Right lobe of liver (tissue), 6 donors: Measurements from ENCODE around the gene SLC16A12. TPM values are rescaled to one million over a fixed set of nuclear protein-coding genes. Genes with fewer than 3 reads are reported as not detected.
"Not testable (repeated sequence)": the region's sequence is repeated elsewhere in the genome, so short reads cannot be mapped to it uniquely, and the experiment has no call there.

Experiments used
- ATAC-seq, 4 donors: fragments of 200-7000 bp; cut with Tn5 transposase; one replicate each; pipeline ENCODE4 v1.9.1; 2020; ENCODE audit warnings: mild to moderate bottlenecking in 4 of 4, moderate library complexity in 4 of 4
- DNase-seq, 3 donors: peaks; one replicate each; pipeline ENCODE4 v3.0.0-alpha.2; 2020
- H3K27ac ChIP-seq, 3 donors: fragments of 200-600 bp; one replicate each; pipeline ENCODE4 v1.8.0; 2022
- H3K27me3 ChIP-seq, 2 donors: fragments of 200-600 bp; one replicate each; pipeline ENCODE4 v1.8.0; 2022
- H3K36me3 ChIP-seq, 4 donors: fragments of 200-600 bp; sonication (generic) in 1 of 4; one replicate each; pipeline versions ENCODE4 v1.5.1 to v1.8.0; 2017 to 2022; ENCODE audit warnings: control low read depth in 1 of 4
- H3K4me1 ChIP-seq, 4 donors: fragments of 200-600 bp; sonication (generic) in 1 of 4; one replicate each; pipeline versions ENCODE4 v1.5.1 to v1.8.0; 2017 to 2022; ENCODE audit warnings: control low read depth in 1 of 4
- H3K4me3 ChIP-seq, 3 donors: fragments of 200-600 bp; one replicate each; pipeline ENCODE4 v1.8.0; 2022
- H3K9me3 ChIP-seq, 4 donors: fragments of 200-600 bp; sonication (generic) in 1 of 4; one replicate each; pipeline versions ENCODE4 v1.5.1 to v1.8.0; 2017 to 2022; ENCODE audit warnings: control low read depth in 1 of 4
- POLR2A ChIP-seq: fragments of 450-650 bp; IDR thresholded peaks from one replicate; pipeline ENCODE4 v1.6.1; 2017; ENCODE audit warnings: antibody characterized with exemption, mild to moderate bottlenecking
- WGBS: methylation state at CpG from one replicate; pipeline ENCODE4 v1.1.6; 2018; ENCODE audit warnings: low coverage, low lambda C conversion rate; ENCODE audit not compliant: insufficient coverage; ENCODE audit errors: missing lambda C conversion rate; 5-methylcytosine and 5-hydroxymethylcytosine counted together
- intact Hi-C, 2 donors: fragments of 100-400 bp; cut with DNase I; formaldehyde crosslinking; loops; one replicate each; pipeline versions ENCODE4 v1.11.2 to v1.14.1; 2022
- total RNA-seq, 6 experiments: library from RNA; depleted of rRNA in 2 of 6; stranded (reverse); fragments of >200 nt in 2 of 6; fragmentation: NEBNext Ultra II Directional in 3 of 6; extraction: Animal tissue kit (Norgen Biotek cat#: 25700) in 3 of 6; gene quantifications; one replicate each; pipeline versions ENCODE4 v1.1.0 to v1.2.4, GENCODE V29; 2016 to 2023
- TF ChIP-seq, protein P1 (sequence below), 4 donors: fragments of 200-600 bp in 3 of 4; fragments of 450-650 bp in 1 of 4; IDR thresholded peaks; one replicate each; pipeline versions ENCODE4 v1.5.1 to v1.8.0; 2016 to 2022; ENCODE audit warnings: antibody characterized with exemption in 4 of 4, mild to moderate bottlenecking in 2 of 4
- donor health status: DM: no; HTN: yes; CAD: no.
- donor health status: DM: no; HTN: no; CAD: no.
- donor health status: DM: no; HTN: no; CAD: no.
- donor health status: DM: no; HTN: yes; CAD: no.
- donor health status: DM: no; HTN: yes; CAD: no.

SLC16A12 gene
- total RNA-seq, 6 experiments from 2014 or later = 0.20 to 6.1 (median 0.80) TPM

GRCh38 chr10:89416465-89416864 is 118.9 kb downstream of the SLC16A12 start:
- H3K4me1 ChIP-seq = peaks cover 0 to 19% (median 9%) of the 10 kb centered on the region in 4 donors
- no peaks in the 10 kb centered on the region for H3K36me3 ChIP-seq
- no peaks in the 10 kb centered on the region for H3K27me3 ChIP-seq
- no peak for ATAC-seq
- intact Hi-C loops = no loop called here
- 38% methylated on average over 1 of the region's 1 CpG for WGBS
- no peaks in the 10 kb centered on the region for H3K9me3 ChIP-seq
- H3K4me3 ChIP-seq = no peak overlapping the region
- TF ChIP-seq POLR2A = no peak
- TF ChIP-seq, protein P1, sequence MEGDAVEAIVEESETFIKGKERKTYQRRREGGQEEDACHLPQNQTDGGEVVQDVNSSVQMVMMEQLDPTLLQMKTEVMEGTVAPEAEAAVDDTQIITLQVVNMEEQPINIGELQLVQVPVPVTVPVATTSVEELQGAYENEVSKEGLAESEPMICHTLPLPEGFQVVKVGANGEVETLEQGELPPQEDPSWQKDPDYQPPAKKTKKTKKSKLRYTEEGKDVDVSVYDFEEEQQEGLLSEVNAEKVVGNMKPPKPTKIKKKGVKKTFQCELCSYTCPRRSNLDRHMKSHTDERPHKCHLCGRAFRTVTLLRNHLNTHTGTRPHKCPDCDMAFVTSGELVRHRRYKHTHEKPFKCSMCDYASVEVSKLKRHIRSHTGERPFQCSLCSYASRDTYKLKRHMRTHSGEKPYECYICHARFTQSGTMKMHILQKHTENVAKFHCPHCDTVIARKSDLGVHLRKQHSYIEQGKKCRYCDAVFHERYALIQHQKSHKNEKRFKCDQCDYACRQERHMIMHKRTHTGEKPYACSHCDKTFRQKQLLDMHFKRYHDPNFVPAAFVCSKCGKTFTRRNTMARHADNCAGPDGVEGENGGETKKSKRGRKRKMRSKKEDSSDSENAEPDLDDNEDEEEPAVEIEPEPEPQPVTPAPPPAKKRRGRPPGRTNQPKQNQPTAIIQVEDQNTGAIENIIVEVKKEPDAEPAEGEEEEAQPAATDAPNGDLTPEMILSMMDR (IDR thresholded peaks at IDR 0.05) = no peak
- DNase-seq = no peak
- no peak overlapping the region for H3K27ac ChIP-seq

GRCh38 chr10:89414879-89415821 is 120.2 kb downstream of the SLC16A12 start:
- peak; percentile 72 to 85 (median 78) for ATAC-seq
- intact Hi-C loops = no loop called here
- Histone ChIP-seq H3K27me3 (no peaks in the 10 kb centered on the region), H3K4me3 (peak overlapping the region; percentile 78 to 94 (median 87)), H3K27ac (peak overlapping the region; percentile 98 to 100 (median 99)), H3K9me3 (no peaks in the 10 kb centered on the region), H3K4me1 (peaks cover 0 to 19% (median 9%) of the 10 kb centered on the region in 4 donors), H3K36me3 (no peaks in the 10 kb centered on the region)
- peak; percentile 63 to 78 (median 68) for DNase-seq
- TF ChIP-seq, protein P1 (IDR thresholded peaks at IDR 0.05) = peak in 1 of 4 donors; percentile 13
- peak; percentile 27 for TF ChIP-seq POLR2A
- 4% methylated on average over 13 of the region's 66 CpGs for WGBS

DNA sequence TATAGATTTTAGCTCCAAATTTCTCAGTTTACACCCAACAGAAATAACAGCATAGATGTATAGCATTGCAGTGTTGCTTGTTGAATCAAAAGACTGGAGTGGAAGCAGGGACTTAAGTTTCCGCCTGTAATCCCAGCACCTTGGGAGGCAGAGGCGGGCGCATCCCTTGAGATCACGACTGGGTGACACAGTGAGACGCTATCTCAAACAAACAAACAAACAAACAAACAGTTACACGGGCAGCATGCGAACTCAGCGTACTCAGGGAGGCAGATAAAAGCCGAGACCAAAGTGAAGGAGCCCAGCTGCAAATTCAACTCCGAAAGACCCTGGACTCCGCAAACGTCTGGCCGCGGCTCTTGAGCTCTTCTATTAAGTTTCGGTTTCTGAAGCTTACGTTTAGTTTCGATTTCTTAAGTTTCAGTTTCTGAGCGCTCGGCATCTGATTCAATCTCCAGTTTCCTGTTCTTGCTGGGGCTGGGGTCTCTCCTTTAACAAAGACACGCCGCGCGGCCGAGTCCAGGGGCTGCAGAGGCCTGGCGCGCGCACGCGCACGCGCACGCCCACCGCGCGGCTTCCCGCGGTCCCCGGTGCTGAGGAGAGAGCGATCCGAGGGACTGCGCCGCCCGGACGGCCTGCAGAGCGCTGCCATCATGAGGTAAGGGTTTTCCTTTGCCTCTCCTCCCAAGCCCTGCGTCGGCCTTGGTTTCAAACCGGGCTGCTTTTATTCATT is 121.1 kb downstream of the SLC16A12 start, which contains the start of gene IFIT5:
IFIT5 (plus strand) TSS at position 423 of the 733 bp plus-strand sequence; CDS start at position 654, 231 bp downstream.
- Histone ChIP-seq H3K27me3 (no peaks in the 10 kb centered on the region), H3K9me3 (no peaks in the 10 kb centered on the region), H3K27ac (peak within 1 kb of the TSS; percentile 98 to 100 (median 99)), H3K4me1 (peaks cover 0 to 19% (median 9%) of the 10 kb centered on the region in 4 donors), H3K36me3 (no peaks in the 10 kb centered on the region), H3K4me3 (peak within 1 kb of the TSS; percentile 78 to 94 (median 87))
- ATAC-seq (peak; percentile 79 to 91 (median 88)), DNase-seq (peak; percentile 76 to 82 (median 78))
- 0% methylated on average over 22 of the region's 48 CpGs for WGBS
- intact Hi-C loops = no loop called here
- TF ChIP-seq, protein P1 (IDR thresholded peaks at IDR 0.05) = no peak
- TF ChIP-seq POLR2A = peak; percentile 50

GRCh38 chr10:89413398-89413912 is 121.9 kb downstream of the SLC16A12 start:
- intact Hi-C loops = no loop called here
- Histone ChIP-seq H3K4me3 (no peak overlapping the region), H3K36me3 (no peaks in the 10 kb centered on the region), H3K27me3 (no peaks in the 10 kb centered on the region), H3K9me3 (no peaks in the 10 kb centered on the region), H3K4me1 (peaks cover 0 to 24% (median 10%) of the 10 kb centered on the region in 4 donors), H3K27ac (peak overlapping the region; percentile 98 to 100 (median 99))
- no peak for ATAC-seq
- DNase-seq = no peak
- TF ChIP-seq, protein P1 (IDR thresholded peaks at IDR 0.05) = no peak
- TF ChIP-seq POLR2A = no peak
- WGBS = 86% methylated on average over 7 of the region's 7 CpGs

DNA sequence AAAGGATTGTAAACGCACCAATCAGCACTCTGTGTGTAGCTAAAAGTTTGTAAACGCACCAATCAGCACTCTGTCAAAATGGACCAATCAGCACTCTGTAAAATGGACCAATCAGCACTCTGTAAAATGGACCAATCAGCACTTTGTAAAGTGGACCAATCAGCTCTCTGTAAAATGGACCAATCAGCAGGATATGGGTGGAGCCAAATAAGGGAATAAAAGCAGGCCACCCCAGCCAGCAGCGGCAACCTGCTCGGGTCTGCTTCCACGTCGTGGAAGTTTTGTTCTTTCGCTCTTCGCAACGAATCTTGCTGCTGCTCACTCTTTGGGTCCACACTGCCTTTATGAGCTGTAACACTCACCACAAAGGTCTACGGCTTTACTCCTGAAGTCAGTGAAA is 123.1 kb downstream of the SLC16A12 start:
- H3K27me3 ChIP-seq, ATAC-seq, DNase-seq, H3K36me3 ChIP-seq, intact Hi-C loops, H3K9me3 ChIP-seq, H3K27ac ChIP-seq, H3K4me3 ChIP-seq: not testable (repeated sequence)
- peaks cover 0 to 24% (median 9%) of the 10 kb centered on the region in 4 donors for H3K4me1 ChIP-seq
- 89% methylated on average over 8 of the region's 10 CpGs for WGBS

DNA sequence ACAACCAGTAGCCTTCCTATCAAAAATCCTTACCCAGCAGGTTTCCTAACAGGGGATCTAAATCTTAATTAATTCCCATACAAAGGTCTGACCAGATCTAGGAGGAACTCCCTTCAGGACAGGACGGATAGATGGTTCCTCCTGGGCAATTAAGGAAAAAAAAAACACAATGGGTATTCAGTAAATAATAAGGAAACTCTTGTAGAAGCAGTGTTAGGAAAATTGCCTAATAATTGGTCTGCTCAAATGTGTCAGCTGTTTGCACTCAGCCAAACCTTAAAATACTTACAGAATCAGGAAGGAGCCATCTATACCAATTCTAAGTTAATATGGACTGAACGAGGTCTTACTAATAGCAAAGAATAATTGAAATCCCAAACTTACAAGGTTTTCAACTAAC is 124.3 kb downstream of the SLC16A12 start:
- H3K27ac ChIP-seq, intact Hi-C loops, H3K27me3 ChIP-seq, H3K36me3 ChIP-seq, DNase-seq, H3K4me3 ChIP-seq, ATAC-seq, H3K9me3 ChIP-seq: not testable (repeated sequence)
- 70% methylated on average over 2 of the region's 2 CpGs for WGBS
- peaks cover 0 to 17% (median 5%) of the 10 kb centered on the region in 4 donors for H3K4me1 ChIP-seq
